Adrenal gland (tissue), 12 donors: Measurements from ENCODE around the gene TMEM120B. TPM values are rescaled to one million over a fixed set of nuclear protein-coding genes. Genes with fewer than 3 reads are reported as not detected.

Experiments
- DNase-seq, 7 donors: peaks; one replicate each; pipeline ENCODE4 v3.0.0-alpha.2; 2019 to 2020
- H3K27ac ChIP-seq, 5 donors: fragments of 200-600 bp; sonication (generic) in 4 of 5; 1 replicate in 3 of 5; 2 replicates in 2 of 5; pipeline versions ENCODE4 v1.5.1 to v1.8.0; 2016 to 2020; ENCODE audit warnings: mild to moderate bottlenecking in 1 of 5
- H3K27me3 ChIP-seq: fragments of 200-600 bp; 2 replicates; pipeline ENCODE4 v1.8.0; 2021
- H3K36me3 ChIP-seq, 2 donors: fragments of 200-600 bp; replicated peaks in 1 of 2; 1 replicate in 1 of 2; 2 replicates in 1 of 2; pipeline versions ENCODE4 v1.5.1 to v1.8.0; 2018 to 2022
- H3K4me1 ChIP-seq, 2 donors: fragments of 200-600 bp; replicated peaks in 1 of 2; 1 replicate in 1 of 2; 2 replicates in 1 of 2; pipeline versions ENCODE4 v1.5.1 to v1.8.0; 2018 to 2021
- H3K4me3 ChIP-seq, 4 donors: fragments of 200-600 bp; sonication (generic) in 3 of 4; one replicate each; pipeline ENCODE4 v1.5.1; 2016 to 2018
- H3K9me3 ChIP-seq, 3 donors: fragments of 200-600 bp; sonication (generic) in 1 of 3; replicated peaks in 1 of 3; 1 replicate in 2 of 3; 2 replicates in 1 of 3; pipeline versions ENCODE4 v1.5.1 to v1.8.0; 2016 to 2021
- CTCF ChIP-seq, 6 experiments: fragments of 450-650 bp in 4 of 6; fragments of 200-600 bp in 2 of 6; sonication (generic) in 1 of 6; IDR thresholded peaks; 1 replicate in 5 of 6; 2 replicates in 1 of 6; pipeline versions ENCODE4 v1.5.1 to v1.8.0; 2016 to 2021; ENCODE audit warnings: antibody characterized with exemption in 6 of 6, mild to moderate bottlenecking in 2 of 6, moderate library complexity in 1 of 6
- POLR2A ChIP-seq, 2 donors: fragments of 450-650 bp; IDR thresholded peaks; one replicate each; pipeline ENCODE4 v1.6.1; 2017; ENCODE audit warnings: antibody characterized with exemption in 2 of 2, mild to moderate bottlenecking in 2 of 2, moderate library complexity in 1 of 2
- WGBS, 4 donors: extraction: QIAGEN DNeasy Blood & Tissue Kit in 2 of 4; methylation state at CpG; one replicate each; pipeline versions ENCODE4 v1.1.5 to v1.1.7; 2013 to 2017; 5-methylcytosine and 5-hydroxymethylcytosine counted together
- intact Hi-C, 2 donors: fragments of 100-400 bp; cut with DNase I; formaldehyde crosslinking; loops; one replicate each; pipeline versions ENCODE4 v1.14.1 to v1.15.0; 2022 to 2023
- polyA plus RNA-seq, 3 donors: library from polyadenylated mRNA; stranded (reverse); fragments of 200-250 nt in 2 of 3; fragments of 350-450 nt in 1 of 3; fragmentation: Illumina TruSeq in 1 of 3; extraction: RNeasy Lipid Tissue Mini Kit (QIAGEN cat#74804) in 1 of 3; gene quantifications; one replicate each; pipeline ENCODE4 v1.2.3, GENCODE V29; 2013 to 2014
- total RNA-seq, 9 donors: library from RNA; depleted of rRNA in 4 of 9; stranded (reverse); fragments of >200 nt in 4 of 9; fragments of 120-200 nt in 1 of 9; fragmentation: NEBNext Ultra II Directional in 1 of 9; extraction: Animal tissue kit (Norgen Biotek cat#: 25700) in 1 of 9; gene quantifications; one replicate each; pipeline versions ENCODE4 v1.1.0 to v1.2.4, GENCODE V29; 2013 to 2023
- donor health status: healthy with polysubstance abuse.
- donor health status: Bipolar disorder and iron deficiency.
- donor health status: DM: yes; HTN: yes; CAD: no.
- donor health status: DM: no; HTN: no; CAD: no.
- donor health status: DM: no; HTN: no; CAD: no.
- donor health status: DM: yes; HTN: yes; CAD: no.

Gene TMEM120B
- total and polyA plus RNA-seq, 12 donors = 4.6 to 19.7 (median 8.7) TPM

- peak overlapping the region in 3 of 4 donors; percentile 13 to 92 (median 49) for H3K4me3 ChIP-seq
- no peaks in the 10 kb centered on the region for H3K27me3 ChIP-seq
- DNase-seq = peak; percentile 93 to 96 (median 94)
- H3K36me3 ChIP-seq = peaks cover 0 to 13% of the 10 kb centered on the region in 2 donors
- H3K4me1 ChIP-seq = peaks cover 47 to 60% of the 10 kb centered on the region in 2 donors
- WGBS, 4 donors = 0 to 1% (median 1%) methylated on average over 3 to 83 of the region's 84 CpGs
- peak overlapping the region; percentile 93 to 100 (median 100) for H3K27ac ChIP-seq
- H3K9me3 ChIP-seq = no peaks in the 10 kb centered on the region
- intact Hi-C loops = loop anchor here in 1 of 2 donors (10.0 kb wide), 1 partner anchor 95 kb away; no protein-coding TSS in a partner anchor
- TF ChIP-seq CTCF (IDR thresholded peaks at IDR 0.05) (peak in 1 of 6 experiments; percentile 11), POLR2A (IDR thresholded peaks at IDR 0.05) (peak; percentile 41 to 74)
Measured at GRCh38 chr12:121799842-121800693, 87.5 kb downstream of the TMEM120B start.

- DNase-seq = peak; percentile 73 to 88 (median 80)
Measured at GRCh38 chr12:121800694-121801594, 88.4 kb downstream of the TMEM120B start.

GRCh38 chr12:121801595-121802484 is 89.3 kb downstream of the TMEM120B start:
- Histone ChIP-seq H3K4me1 (peaks cover 48 to 59% of the 10 kb centered on the region in 2 donors), H3K27me3 (no peaks in the 10 kb centered on the region), H3K27ac (peak overlapping the region; percentile 97 to 100 (median 100)), H3K36me3 (no peaks in the 10 kb centered on the region), H3K4me3 (peak overlapping the region; percentile 19 to 92 (median 32)), H3K9me3 (no peaks in the 10 kb centered on the region)
- DNase-seq = no peak
- intact Hi-C loops = no loop called here
- 33 to 43% (median 39%) methylated on average over 18 of the region's 18 CpGs for WGBS, 4 donors
- TF ChIP-seq POLR2A (IDR thresholded peaks at IDR 0.05) (no peak), CTCF (IDR thresholded peaks at IDR 0.05) (no peak)

More at GRCh38 chr12:121800694-121801594, 88.4 kb downstream of the TMEM120B start:
- WGBS, 4 donors = 3 to 7% (median 4%) methylated on average over 29 to 86 of the region's 86 CpGs
- Histone ChIP-seq H3K36me3 (peaks cover 0 to 4% of the 10 kb centered on the region in 2 donors), H3K9me3 (no peaks in the 10 kb centered on the region), H3K27me3 (no peaks in the 10 kb centered on the region), H3K4me3 (peak overlapping the region in 3 of 4 donors; percentile 19 to 92 (median 37)), H3K27ac (peak overlapping the region; percentile 97 to 100 (median 100)), H3K4me1 (peaks cover 48 to 59% of the 10 kb centered on the region in 2 donors)
- intact Hi-C loops = no loop called here
- TF ChIP-seq POLR2A (IDR thresholded peaks at IDR 0.05) (peak; percentile 76 to 78), CTCF (IDR thresholded peaks at IDR 0.05) (peak in 1 of 6 experiments; percentile 8)
